Calu3 (cell line): ENCODE results near the gene MEGF8. TPM values are rescaled to one million over a fixed set of nuclear protein-coding genes. Genes with fewer than 3 reads are reported as not detected.

Experiments
- BruUV-seq: library from RNA; stranded (reverse); fragments of 400-500 nt; replicated peaks from 2 replicates; lab custom pipeline; 2021; lab: Mats Ljungman, UMichigan
- CTCF ChIA-PET: fragments of 300-600 bp; sonication (Branson Sonifier 250); formaldehyde crosslinking; loops from one replicate; lab custom pipeline; 2022; ENCODE audit warnings: antibody characterized with exemption; lab: Charles Lee
- DNase-seq: peaks from one replicate; pipeline ENCODE4 v3.0.0; 2022
- H3K27ac Mint-ChIP-seq: one replicate; pipeline ENCODE4 v1.8.0; 2022; ENCODE audit warnings: mixed read lengths; ENCODE audit not compliant: unreplicated experiment
- H3K27me3 Mint-ChIP-seq: one replicate; pipeline ENCODE4 v1.8.0; 2022; ENCODE audit warnings: mixed read lengths; ENCODE audit not compliant: unreplicated experiment
- H3K36me3 Mint-ChIP-seq: one replicate; pipeline ENCODE4 v1.8.0; 2022; ENCODE audit warnings: mild to moderate bottlenecking, moderate library complexity, mixed read lengths; ENCODE audit not compliant: insufficient read depth, unreplicated experiment
- H3K4me1 Mint-ChIP-seq: one replicate; pipeline ENCODE4 v1.8.0; 2022; ENCODE audit warnings: mild to moderate bottlenecking, low read depth, mixed read lengths; ENCODE audit not compliant: unreplicated experiment
- H3K4me3 Mint-ChIP-seq: one replicate; pipeline ENCODE4 v1.8.0; 2022; ENCODE audit warnings: mild to moderate bottlenecking, low read depth, moderate library complexity, mixed read lengths; ENCODE audit not compliant: unreplicated experiment
- H3K9me3 Mint-ChIP-seq: one replicate; pipeline ENCODE4 v1.8.0; 2022; ENCODE audit warnings: low read depth, mixed read lengths; ENCODE audit not compliant: unreplicated experiment
- CTCF ChIP-seq: fragments of 200-600 bp; IDR thresholded peaks from one replicate; pipeline ENCODE4 v1.8.0; 2022; ENCODE audit warnings: antibody characterized with exemption; ENCODE audit not compliant: unreplicated experiment
- intact Hi-C: fragments of 100-400 bp; cut with micrococcal nuclease; formaldehyde crosslinking; loops from one replicate; pipeline ENCODE4 v1.10.0; 2022; ENCODE audit not compliant: unreplicated experiment
- total RNA-seq: library from RNA; stranded (reverse); gene quantifications from 2 replicates; pipeline ENCODE4 v1.2.3, GENCODE V29; 2022

The MEGF8 gene
- total RNA-seq, 1 experiment from 2014 or later: 35.0 TPM

DNA sequence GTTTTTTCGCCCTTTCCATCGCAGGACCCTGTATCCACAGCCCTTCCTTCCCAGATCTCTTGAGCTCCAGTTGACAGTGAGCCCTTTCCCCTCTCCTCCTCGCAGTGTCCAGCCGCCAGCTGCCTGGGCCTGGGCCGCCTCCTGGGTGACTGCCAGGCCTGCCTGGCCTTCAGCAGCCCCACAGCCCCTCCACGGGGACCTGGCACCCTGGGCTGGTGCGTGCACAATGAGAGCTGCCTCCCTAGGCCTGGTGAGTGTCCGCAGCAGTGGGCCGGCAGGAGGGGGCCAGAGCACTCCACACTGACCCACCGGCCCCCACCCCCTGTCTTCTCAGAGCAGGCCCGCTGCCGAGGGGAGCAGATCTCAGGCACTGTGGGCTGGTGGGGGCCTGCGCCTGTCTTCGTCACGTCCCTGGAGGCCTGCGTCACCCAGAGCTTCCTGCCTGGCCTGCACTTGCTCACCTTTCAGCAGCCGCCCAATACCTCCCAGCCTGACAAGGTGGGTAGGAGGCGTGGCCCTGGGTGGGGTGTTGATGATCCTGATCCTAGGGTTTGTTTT is 19.0 kb downstream of the MEGF8 start:
- H3K4me3 Mint-ChIP-seq: no peak overlapping the region
- intact Hi-C loops: no loop called here
- H3K27ac Mint-ChIP-seq: no peak overlapping the region
- H3K4me1 Mint-ChIP-seq: no peaks in the 10 kb centered on the region
- no peak for DNase-seq
- CTCF ChIA-PET: no interaction called here
- no TSS peak for BruUV-seq
- no peaks in the 10 kb centered on the region for H3K27me3 Mint-ChIP-seq
- no peaks in the 10 kb centered on the region for H3K36me3 Mint-ChIP-seq
- no peak for TF ChIP-seq CTCF
- H3K9me3 Mint-ChIP-seq: no peaks in the 10 kb centered on the region

DNA sequence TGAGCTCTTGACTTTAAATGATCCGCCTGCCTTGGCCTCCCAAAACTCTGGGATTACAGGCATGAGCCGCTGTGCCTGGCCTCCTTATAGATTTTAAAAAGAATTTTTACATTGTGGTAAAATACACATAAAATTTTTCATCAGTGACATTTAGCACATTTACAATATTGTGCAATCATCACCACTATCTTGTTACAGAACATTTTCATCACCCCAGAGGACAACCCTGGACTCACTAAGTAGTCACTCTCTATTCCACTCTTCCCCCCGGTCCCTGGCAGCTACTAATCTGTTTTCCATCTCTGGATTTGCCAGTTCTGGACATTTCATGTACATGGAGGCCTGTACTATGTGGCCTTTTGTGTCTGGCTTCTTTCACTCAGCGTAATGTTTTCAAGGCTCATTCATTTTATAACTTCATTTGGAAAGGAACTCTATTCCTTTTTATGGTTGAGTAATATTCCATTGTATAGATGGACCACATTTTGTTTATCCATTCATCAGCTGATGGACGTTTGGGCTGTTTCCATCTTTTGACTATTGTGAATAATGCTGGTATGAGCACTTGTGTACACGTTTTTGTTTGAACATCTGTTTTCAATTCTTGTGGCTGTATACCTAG is 19.9 kb downstream of the MEGF8 start:
- no peak for DNase-seq
- H3K36me3 Mint-ChIP-seq: no peaks in the 10 kb centered on the region
- BruUV-seq: no TSS peak
- H3K4me3 Mint-ChIP-seq: no peak overlapping the region
- H3K4me1 Mint-ChIP-seq: no peaks in the 10 kb centered on the region
- H3K27me3 Mint-ChIP-seq: no peaks in the 10 kb centered on the region
- no peaks in the 10 kb centered on the region for H3K9me3 Mint-ChIP-seq
- H3K27ac Mint-ChIP-seq: no peak overlapping the region
- intact Hi-C loops: no loop called here
- CTCF ChIA-PET: no interaction called here
- TF ChIP-seq CTCF: no peak

DNA sequence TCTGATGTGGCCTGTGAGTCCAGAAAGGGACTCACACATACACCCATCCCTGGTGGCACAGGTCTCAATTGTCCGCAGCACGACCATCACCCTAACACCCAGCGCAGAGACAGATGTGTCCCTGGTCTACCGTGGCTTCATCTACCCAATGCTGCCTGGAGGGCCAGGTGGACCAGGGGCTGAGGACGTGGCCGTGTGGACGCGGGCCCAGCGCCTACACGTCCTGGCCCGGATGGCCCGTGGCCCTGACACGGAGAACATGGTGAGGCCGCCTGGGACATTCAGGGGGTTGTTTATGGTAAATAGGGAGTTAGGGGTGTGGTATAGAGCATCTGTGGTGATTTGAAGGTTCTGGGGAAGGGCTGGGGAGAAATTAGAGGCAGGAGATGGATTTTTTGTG is 22.8 kb downstream of the MEGF8 start:
- no peaks in the 10 kb centered on the region for H3K27me3 Mint-ChIP-seq
- CTCF ChIA-PET: no interaction called here
- intact Hi-C loops: no loop called here
- H3K9me3 Mint-ChIP-seq: no peaks in the 10 kb centered on the region
- BruUV-seq: no TSS peak
- TF ChIP-seq CTCF: no peak
- no peak for DNase-seq
- H3K27ac Mint-ChIP-seq: no peak overlapping the region
- H3K4me3 Mint-ChIP-seq: no peak overlapping the region
- H3K4me1 Mint-ChIP-seq: no peaks in the 10 kb centered on the region
- no peaks in the 10 kb centered on the region for H3K36me3 Mint-ChIP-seq

DNA sequence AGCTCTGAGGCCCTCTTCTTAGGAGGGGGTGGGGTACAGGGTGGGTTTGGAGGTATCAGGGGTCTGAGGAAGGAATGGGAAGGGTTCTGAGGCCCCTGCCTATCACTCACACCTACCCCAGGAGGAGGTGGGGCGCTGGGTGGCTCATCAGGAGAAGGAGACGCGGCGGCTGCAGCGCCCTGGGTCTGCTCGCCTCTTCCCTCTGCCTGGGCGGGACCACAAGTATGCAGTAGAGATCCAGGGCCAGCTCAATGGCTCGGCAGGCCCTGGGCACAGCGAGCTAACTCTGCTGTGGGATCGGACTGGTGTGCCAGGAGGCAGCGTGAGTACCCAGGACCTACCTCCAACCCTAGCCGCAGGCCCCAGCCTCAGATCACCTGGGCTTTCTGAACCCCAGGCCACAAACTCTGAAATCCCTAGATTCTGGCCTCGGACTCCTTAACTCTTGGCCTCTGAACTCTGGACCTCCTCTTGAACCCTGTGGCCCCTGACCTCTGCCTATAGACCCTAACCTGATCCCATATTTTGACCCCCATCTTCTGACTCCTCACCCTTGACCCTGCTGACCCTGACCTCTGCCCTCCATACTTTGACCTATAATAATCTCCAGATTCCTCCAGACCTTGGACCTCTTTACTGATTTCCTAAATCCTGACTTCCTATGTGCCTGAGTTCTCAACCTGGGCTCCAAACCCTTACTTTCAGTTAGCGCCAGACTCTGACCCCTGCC is 24.1 kb downstream of the MEGF8 start:
- TF ChIP-seq CTCF: no peak
- Mint-ChIP-seq H3K36me3 (no peaks in the 10 kb centered on the region), H3K27ac (no peak overlapping the region), H3K9me3 (no peaks in the 10 kb centered on the region), H3K4me3 (no peak overlapping the region), H3K27me3 (no peaks in the 10 kb centered on the region), H3K4me1 (no peaks in the 10 kb centered on the region)
- no TSS peak for BruUV-seq
- DNase-seq: no peak
- CTCF ChIA-PET: interaction anchor here (0.6 to 0.9 kb wide), 2 partner anchors 236 to 476 kb away, joined by 3 to 6 read pairs; no protein-coding TSS in a partner anchor
- intact Hi-C loops: no loop called here
